Activated CD8-positive, alpha-beta T cell treated with anti-CD3 and anti-CD28 coated beads, Interleukin-2, amount 10 ng/mL, durations not matched to agents 7 days and 5 days (primary cell): ENCODE results near the gene HBQ1. TPM values are rescaled to one million over a fixed set of nuclear protein-coding genes. Genes with fewer than 3 reads are reported as not detected.
"Not testable (repeated sequence)": the region's sequence is repeated elsewhere in the genome, so short reads cannot be mapped to it uniquely, and the experiment has no call there.

Source experiments
- ATAC-seq: fragments of 150-1000 bp; cut with Tn5 transposase; one replicate; pipeline ENCODE4 v1.10.0; 2021; ENCODE audit warnings: moderate library complexity
- CTCF ChIA-PET: fragments of 350-600 bp; sonication (Branson Sonifier 250); formaldehyde crosslinking; loops from one replicate; lab custom pipeline; 2021; ENCODE audit warnings: antibody characterized with exemption; lab: Charles Lee
- POLR2A ChIA-PET: fragments of 350-600 bp; sonication (Branson Sonifier 250); formaldehyde crosslinking; loops from one replicate; lab custom pipeline; 2021; ENCODE audit warnings: antibody characterized with exemption; lab: Charles Lee
- DNase-seq: peaks from one replicate; pipeline ENCODE4 v3.0.0-alpha.2; 2020
- H3K27ac Mint-ChIP-seq: one replicate; pipeline ENCODE4 v1.8.0; 2021; ENCODE audit warnings: mild to moderate bottlenecking, mixed read lengths
- H3K27me3 Mint-ChIP-seq: one replicate; pipeline ENCODE4 v1.8.0; 2021; ENCODE audit warnings: low read depth, mixed read lengths
- H3K36me3 Mint-ChIP-seq: one replicate; pipeline ENCODE4 v1.8.0; 2021; ENCODE audit warnings: low read depth, mixed read lengths
- H3K4me1 Mint-ChIP-seq: one replicate; pipeline ENCODE4 v1.8.0; 2021; ENCODE audit warnings: low read depth, mixed read lengths
- H3K4me3 Mint-ChIP-seq: one replicate; pipeline ENCODE4 v1.8.0; 2021; ENCODE audit warnings: mild to moderate bottlenecking, mixed read lengths
- H3K9me3 Mint-ChIP-seq: one replicate; pipeline ENCODE4 v1.8.0; 2022; ENCODE audit warnings: mixed read lengths; ENCODE audit not compliant: insufficient read depth
- total RNA-seq, 2 experiments: library from RNA; stranded (reverse); gene quantifications; one replicate each; pipeline ENCODE4 v1.2.3, GENCODE V29; 2021

Gene HBQ1
- total RNA-seq, 2 experiments from 2014 or later = not detected

GRCh38 chr16:149024-149660, 31.1 kb upstream of the HBQ1 start:
- DNase-seq (no peak), ATAC-seq (no peak)
- peaks cover 4% of the 10 kb centered on the region for H3K27me3 Mint-ChIP-seq
- peaks cover under 1% of the 10 kb centered on the region for H3K4me1 Mint-ChIP-seq
- no peak overlapping the region for H3K27ac Mint-ChIP-seq
- POLR2A ChIA-PET = no interaction called here
- CTCF ChIA-PET = no interaction called here
- no peaks in the 10 kb centered on the region for H3K36me3 Mint-ChIP-seq
- no peak overlapping the region for H3K4me3 Mint-ChIP-seq
- H3K9me3 Mint-ChIP-seq = no peaks in the 10 kb centered on the region

- ATAC-seq (no peak), DNase-seq (no peak)
- Mint-ChIP-seq H3K27me3 (peaks cover 24% of the 10 kb centered on the region), H3K4me3 (no peak within 1 kb of the TSS), H3K27ac (peak within 1 kb of the TSS; percentile 52), H3K9me3 (no peaks in the 10 kb centered on the region), H3K36me3 (no peaks in the 10 kb centered on the region), H3K4me1 (peaks cover 9% of the 10 kb centered on the region)
- CTCF ChIA-PET = no interaction called here
- POLR2A ChIA-PET = no interaction called here
Measured at GRCh38 chr16:152141-153128, 27.8 kb upstream of the HBQ1 start, which contains the start of gene HBZ. TSS of gene HBZ (plus strand) at chr16:152644. CDS start at chr16:152910, 266 bp downstream.

- H3K27ac Mint-ChIP-seq = peak overlapping the region; percentile 52
- ATAC-seq = not testable (repeated sequence)
Measured at GRCh38 chr16:153129-153521, 27.1 kb upstream of the HBQ1 start.

GRCh38 chr16:153550-154216, 26.6 kb upstream of the HBQ1 start:
- H3K27ac Mint-ChIP-seq, H3K4me3 Mint-ChIP-seq, H3K9me3 Mint-ChIP-seq, H3K4me1 Mint-ChIP-seq, POLR2A ChIA-PET, H3K36me3 Mint-ChIP-seq, CTCF ChIA-PET, DNase-seq: not testable (repeated sequence)
- H3K27me3 Mint-ChIP-seq = peaks cover 30% of the 10 kb centered on the region
- peak; percentile 80 for ATAC-seq

More at GRCh38 chr16:153129-153521, 27.1 kb upstream of the HBQ1 start:
- CTCF ChIA-PET, DNase-seq, H3K4me1 Mint-ChIP-seq, H3K36me3 Mint-ChIP-seq, POLR2A ChIA-PET, H3K9me3 Mint-ChIP-seq, H3K4me3 Mint-ChIP-seq: not testable (repeated sequence)
- peaks cover 27% of the 10 kb centered on the region for H3K27me3 Mint-ChIP-seq

GRCh38 chr16:154217-155030, 25.8 kb upstream of the HBQ1 start:
- DNase-seq (no peak), ATAC-seq (peak; percentile 47)
- ChIA-PET POLR2A (no interaction called here), CTCF (no interaction called here)
- no peaks in the 10 kb centered on the region for H3K36me3 Mint-ChIP-seq
- H3K27me3 Mint-ChIP-seq = peaks cover 34% of the 10 kb centered on the region
- peak overlapping the region; percentile 50 for H3K4me3 Mint-ChIP-seq
- peaks cover 9% of the 10 kb centered on the region for H3K4me1 Mint-ChIP-seq
- no peak overlapping the region for H3K27ac Mint-ChIP-seq
- H3K9me3 Mint-ChIP-seq = no peaks in the 10 kb centered on the region

- H3K4me1 Mint-ChIP-seq = peaks cover 9% of the 10 kb centered on the region
- DNase-seq (no peak), ATAC-seq (no peak)
- no peaks in the 10 kb centered on the region for H3K9me3 Mint-ChIP-seq
- peak overlapping the region; percentile 50 for H3K4me3 Mint-ChIP-seq
- H3K27me3 Mint-ChIP-seq = peaks cover 37% of the 10 kb centered on the region
- no peaks in the 10 kb centered on the region for H3K36me3 Mint-ChIP-seq
- no peak overlapping the region for H3K27ac Mint-ChIP-seq
- ChIA-PET POLR2A (no interaction called here), CTCF (no interaction called here)
Measured at GRCh38 chr16:155031-155398, 25.2 kb upstream of the HBQ1 start.

GRCh38 chr16:159136-159849, 21.0 kb upstream of the HBQ1 start:
- no peak for ATAC-seq

GRCh38 chr16:160242-160641, 20.0 kb upstream of the HBQ1 start:
- H3K4me1 Mint-ChIP-seq, POLR2A ChIA-PET, H3K9me3 Mint-ChIP-seq, DNase-seq, H3K27ac Mint-ChIP-seq, CTCF ChIA-PET, H3K36me3 Mint-ChIP-seq, H3K4me3 Mint-ChIP-seq, ATAC-seq: not testable (repeated sequence)
- peaks cover 29% of the 10 kb centered on the region for H3K27me3 Mint-ChIP-seq

More at GRCh38 chr16:159136-159849, 21.0 kb upstream of the HBQ1 start:
- CTCF ChIA-PET = no interaction called here
- Mint-ChIP-seq H3K27me3 (peaks cover 33% of the 10 kb centered on the region), H3K4me3 (no peak overlapping the region), H3K36me3 (no peaks in the 10 kb centered on the region), H3K27ac (no peak overlapping the region), H3K9me3 (no peaks in the 10 kb centered on the region), H3K4me1 (peaks cover 7% of the 10 kb centered on the region)
- DNase-seq = no peak
- POLR2A ChIA-PET = no interaction called here

GRCh38 chr16:160691-161190, 19.5 kb upstream of the HBQ1 start:
- ATAC-seq (no peak), DNase-seq (no peak)
- H3K4me1 Mint-ChIP-seq = no peaks in the 10 kb centered on the region
- H3K36me3 Mint-ChIP-seq = no peaks in the 10 kb centered on the region
- POLR2A ChIA-PET = no interaction called here
- no peak overlapping the region for H3K4me3 Mint-ChIP-seq
- peaks cover 30% of the 10 kb centered on the region for H3K27me3 Mint-ChIP-seq
- H3K9me3 Mint-ChIP-seq = no peaks in the 10 kb centered on the region
- H3K27ac Mint-ChIP-seq = no peak overlapping the region
- CTCF ChIA-PET = no interaction called here

GRCh38 chr16:162271-162991, 17.8 kb upstream of the HBQ1 start:
- ChIA-PET CTCF (interaction anchor here (0.8 to 1.3 kb wide), 2 partner anchors 55 to 96 kb away, joined by 3 to 4 read pairs; no protein-coding TSS in a partner anchor), POLR2A (no interaction called here)

More at GRCh38 chr16:162271-162991, 17.8 kb upstream of the HBQ1 start:
- Mint-ChIP-seq H3K27ac (no peak overlapping the region), H3K36me3 (no peaks in the 10 kb centered on the region), H3K27me3 (peaks cover 37% of the 10 kb centered on the region), H3K9me3 (no peaks in the 10 kb centered on the region), H3K4me3 (no peak overlapping the region), H3K4me1 (peaks cover 5% of the 10 kb centered on the region)
- ATAC-seq (no peak), DNase-seq (no peak)
